GM12891 (cell line): Measurements from ENCODE around the gene ORM1.

Experiments used
- PAX5 ChIP-seq: IDR thresholded peaks from 2 replicates; pipeline ENCODE4 v1.6.1; 2011; ENCODE audit warnings: low read length, moderate library complexity, mild to moderate bottlenecking; ENCODE audit not compliant: insufficient read depth, severe bottlenecking
- POLR2A ChIP-seq: IDR thresholded peaks from 2 replicates; pipeline ENCODE4 v1.6.1; 2011; ENCODE audit warnings: low read depth, low read length, control low read depth
- POLR2AphosphoS5 ChIP-seq: IDR thresholded peaks from 2 replicates; pipeline ENCODE4 v1.6.1; 2011; ENCODE audit warnings: low read depth, low read length, control low read depth
- POU2F2 ChIP-seq: IDR thresholded peaks from 2 replicates; pipeline ENCODE4 v1.6.1; 2011; ENCODE audit warnings: low read depth, mild to moderate bottlenecking, control low read depth, low read length, moderate library complexity
- SPI1 ChIP-seq: IDR thresholded peaks from 2 replicates; pipeline ENCODE4 v1.6.1; 2011; ENCODE audit warnings: low read depth, low read length, control low read depth
- TAF1 ChIP-seq: IDR thresholded peaks from 2 replicates; pipeline ENCODE4 v1.6.1; 2011; ENCODE audit warnings: low read depth, low read length, control low read depth

DNA sequence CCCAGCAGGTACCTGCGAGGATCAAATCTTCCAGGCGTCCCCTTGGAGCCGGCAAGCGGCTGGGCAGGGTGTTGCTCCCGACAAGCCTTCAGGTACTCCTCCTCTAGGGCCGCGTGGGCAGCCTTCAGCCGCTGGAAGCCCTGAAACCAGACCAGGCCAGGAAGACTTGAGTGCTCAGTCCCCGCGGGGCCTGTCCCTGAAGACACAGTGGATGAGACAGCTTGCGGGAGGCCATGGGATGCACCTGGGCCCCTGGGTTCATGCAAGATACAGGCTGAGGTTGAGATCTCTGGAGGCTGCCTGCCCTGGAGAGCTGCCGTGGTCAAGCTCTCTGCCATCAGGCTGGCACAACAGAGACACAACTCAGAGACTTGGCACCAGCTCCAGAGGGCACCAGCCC lies 39.5 kb downstream of the ORM1 start:
- TF ChIP-seq POLR2AphosphoS5 (no peak), POU2F2 (no peak), POLR2A (no peak), TAF1 (no peak), SPI1 (no peak), PAX5 (no peak)
